Esophagus squamous epithelium (tissue), 5 donors: ENCODE data around the gene GPATCH3. TPM values are rescaled to one million over a fixed set of nuclear protein-coding genes. Genes with fewer than 3 reads are reported as not detected.
A peak's percentile ranks its signal among the peaks of the same experiment; 100 is the strongest.

Experiments used
- DNase-seq: peaks from one replicate; lab custom pipeline; 2025; lab: John Stamatoyannopoulos, UW
- H3K27ac ChIP-seq, 4 donors: fragments of 200-600 bp; sonication (generic); one replicate each; pipeline ENCODE4 v1.5.1; 2016 to 2019; ENCODE audit warnings: mild to moderate bottlenecking in 1 of 4
- H3K27me3 ChIP-seq, 4 donors: fragments of 200-600 bp; sonication (generic); 1 replicate in 3 of 4; 2 replicates in 1 of 4; pipeline versions ENCODE4 v1.5.1 to v1.6.0; 2017 to 2021; ENCODE audit warnings: antibody characterized with exemption in 1 of 4
- H3K36me3 ChIP-seq, 3 donors: fragments of 200-600 bp; sonication (generic); one replicate each; pipeline ENCODE4 v1.5.1; 2016 to 2019
- H3K4me1 ChIP-seq, 3 donors: fragments of 200-600 bp; sonication (generic); one replicate each; pipeline ENCODE4 v1.5.1; 2017 to 2019
- H3K4me3 ChIP-seq, 4 donors: fragments of 200-600 bp; sonication (generic); 1 replicate in 3 of 4; 2 replicates in 1 of 4; pipeline ENCODE4 v1.5.1; 2016 to 2019; ENCODE audit warnings: mild to moderate bottlenecking in 2 of 4, moderate library complexity in 1 of 4
- H3K9me3 ChIP-seq, 3 donors: fragments of 200-600 bp; sonication (generic); one replicate each; pipeline ENCODE4 v1.5.1; 2016 to 2019
- POLR2A ChIP-seq, 4 donors: fragments of 450-650 bp; IDR thresholded peaks; one replicate each; pipeline ENCODE4 v1.6.1; 2017; ENCODE audit warnings: antibody characterized with exemption in 4 of 4, mild to moderate bottlenecking in 4 of 4, moderate library complexity in 3 of 4
- WGBS, 2 donors: methylation state at CpG; one replicate each; pipeline ENCODE4 v1.1.5; 2018; 5-methylcytosine and 5-hydroxymethylcytosine counted together
- intact Hi-C: fragments of 100-400 bp; cut with DNase I; formaldehyde crosslinking; loops from one replicate; pipeline ENCODE4 v1.15.0; 2022
- total RNA-seq, 4 donors: library from RNA; depleted of rRNA; stranded (reverse); fragments of >200 nt; gene quantifications; one replicate each; pipeline ENCODE4 v1.1.0, GENCODE V29; 2016
- TF ChIP-seq, protein P1 (sequence below), 6 experiments: fragments of 450-650 bp in 4 of 6; fragments of 200-600 bp in 2 of 6; sonication (generic) in 2 of 6; IDR thresholded peaks; one replicate each; pipeline ENCODE4 v1.5.1; 2016 to 2019; ENCODE audit warnings: antibody characterized with exemption in 6 of 6, mild to moderate bottlenecking in 4 of 6, moderate library complexity in 4 of 6
- donor health status: DM: yes; HTN: yes; CAD: no.

GPATCH3 gene
- total RNA-seq, 4 donors from 2014 or later: 6.9 to 11.2 (median 7.6) TPM

DNA sequence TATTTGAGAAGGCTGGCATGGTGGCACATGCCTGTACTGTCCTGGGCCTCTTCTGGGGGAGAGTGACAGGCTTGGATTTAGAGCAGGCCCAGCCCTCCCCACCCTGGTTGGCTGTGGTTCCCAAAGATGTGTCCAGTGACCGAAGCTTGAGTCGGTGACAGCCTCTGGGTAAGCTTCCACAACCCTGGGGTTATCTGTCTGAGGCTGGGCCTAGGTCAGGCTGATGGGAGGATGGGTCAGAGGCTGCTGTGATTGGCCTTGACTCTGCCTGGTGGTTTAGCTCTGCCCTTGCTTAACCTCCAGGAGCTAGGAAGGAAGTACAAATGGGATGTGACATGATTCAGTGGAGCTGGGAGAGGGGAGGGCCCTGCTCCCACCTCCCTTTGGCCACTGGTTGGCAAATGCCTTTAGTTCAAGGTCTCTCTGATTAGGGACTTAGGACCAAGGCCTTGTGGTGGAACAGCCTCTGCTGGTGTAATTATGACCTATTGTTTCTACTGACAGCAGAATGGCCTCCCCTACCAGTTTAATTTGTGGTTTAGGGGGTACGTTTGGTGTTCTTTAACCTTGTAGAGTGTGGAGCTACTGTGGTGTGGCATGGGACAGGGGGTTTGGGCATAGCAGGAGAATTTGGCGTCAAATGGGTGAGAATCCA lies 37.9 kb upstream of the GPATCH3 start:
- WGBS, 2 donors: 92 to 100% methylated on average over 2 of the region's 4 CpGs
- TF ChIP-seq POLR2A (IDR thresholded peaks at IDR 0.05): no peak
- TF ChIP-seq, protein P1, sequence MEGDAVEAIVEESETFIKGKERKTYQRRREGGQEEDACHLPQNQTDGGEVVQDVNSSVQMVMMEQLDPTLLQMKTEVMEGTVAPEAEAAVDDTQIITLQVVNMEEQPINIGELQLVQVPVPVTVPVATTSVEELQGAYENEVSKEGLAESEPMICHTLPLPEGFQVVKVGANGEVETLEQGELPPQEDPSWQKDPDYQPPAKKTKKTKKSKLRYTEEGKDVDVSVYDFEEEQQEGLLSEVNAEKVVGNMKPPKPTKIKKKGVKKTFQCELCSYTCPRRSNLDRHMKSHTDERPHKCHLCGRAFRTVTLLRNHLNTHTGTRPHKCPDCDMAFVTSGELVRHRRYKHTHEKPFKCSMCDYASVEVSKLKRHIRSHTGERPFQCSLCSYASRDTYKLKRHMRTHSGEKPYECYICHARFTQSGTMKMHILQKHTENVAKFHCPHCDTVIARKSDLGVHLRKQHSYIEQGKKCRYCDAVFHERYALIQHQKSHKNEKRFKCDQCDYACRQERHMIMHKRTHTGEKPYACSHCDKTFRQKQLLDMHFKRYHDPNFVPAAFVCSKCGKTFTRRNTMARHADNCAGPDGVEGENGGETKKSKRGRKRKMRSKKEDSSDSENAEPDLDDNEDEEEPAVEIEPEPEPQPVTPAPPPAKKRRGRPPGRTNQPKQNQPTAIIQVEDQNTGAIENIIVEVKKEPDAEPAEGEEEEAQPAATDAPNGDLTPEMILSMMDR (IDR thresholded peaks at IDR 0.05): no peak
- no peak for DNase-seq
- H3K27ac ChIP-seq: no peak overlapping the region
- H3K27me3 ChIP-seq: no peaks in the 10 kb centered on the region
- no peak overlapping the region for H3K4me3 ChIP-seq
- intact Hi-C loops: no loop called here
- no peaks in the 10 kb centered on the region for H3K4me1 ChIP-seq
- peaks cover 16 to 83% (median 19%) of the 10 kb centered on the region in 3 donors for H3K36me3 ChIP-seq
- H3K9me3 ChIP-seq: no peaks in the 10 kb centered on the region

DNA sequence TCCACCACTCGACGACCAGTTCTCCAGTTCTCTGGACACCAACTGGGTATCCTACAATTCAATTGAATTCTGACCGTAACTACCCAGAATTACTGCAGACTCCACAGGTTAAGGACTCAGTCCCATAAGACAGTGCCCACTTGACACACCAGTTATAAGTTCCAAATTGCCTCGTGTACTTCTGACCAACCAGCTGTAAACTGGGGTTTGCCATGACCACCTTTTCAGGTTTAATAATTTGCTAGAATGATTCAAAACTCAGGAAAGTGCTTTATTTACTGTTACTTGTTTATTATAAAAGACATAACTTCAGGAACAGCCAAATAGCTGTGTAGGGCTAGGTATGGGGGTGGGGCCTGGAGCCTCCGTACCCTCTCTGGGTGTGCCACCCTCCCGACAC lies 36.6 kb upstream of the GPATCH3 start:
- H3K27ac ChIP-seq: no peak overlapping the region
- no peaks in the 10 kb centered on the region for H3K9me3 ChIP-seq
- 85 to 89% methylated on average over 6 of the region's 6 CpGs for WGBS, 2 donors
- no peaks in the 10 kb centered on the region for H3K27me3 ChIP-seq
- no peak overlapping the region for H3K4me3 ChIP-seq
- no peak for TF ChIP-seq POLR2A (IDR thresholded peaks at IDR 0.05)
- TF ChIP-seq, protein P1 (IDR thresholded peaks at IDR 0.05): no peak
- intact Hi-C loops: no loop called here
- H3K36me3 ChIP-seq: peaks cover 4 to 81% (median 16%) of the 10 kb centered on the region in 3 donors
- no peaks in the 10 kb centered on the region for H3K4me1 ChIP-seq
- DNase-seq: no peak

DNA sequence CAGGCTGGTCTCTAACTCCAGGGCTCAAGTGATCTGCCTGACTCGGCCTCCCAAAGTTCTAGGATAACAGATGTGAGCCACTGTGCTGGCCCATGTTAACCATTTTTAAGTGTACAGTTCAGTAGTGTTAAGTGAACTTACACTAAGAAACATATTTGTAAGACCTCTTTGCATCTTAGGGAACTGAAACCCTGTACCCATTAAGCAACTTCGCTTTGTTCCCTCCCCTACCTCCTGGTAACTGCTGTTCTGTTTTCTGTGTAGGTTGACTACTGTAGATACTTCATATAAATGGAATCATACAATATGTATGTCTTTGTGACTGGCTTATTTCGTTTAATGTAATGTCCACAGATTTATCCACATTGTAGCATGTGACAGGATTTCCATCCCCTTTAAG lies 32.3 kb upstream of the GPATCH3 start:
- Histone ChIP-seq H3K27me3 (no peaks in the 10 kb centered on the region), H3K4me1 (no peaks in the 10 kb centered on the region), H3K27ac (no peak overlapping the region), H3K36me3 (peaks cover 0 to 90% (median 8%) of the 10 kb centered on the region in 3 donors), H3K9me3 (no peaks in the 10 kb centered on the region), H3K4me3 (no peak overlapping the region)
- DNase-seq: no peak
- TF ChIP-seq, protein P1 (IDR thresholded peaks at IDR 0.05): no peak
- TF ChIP-seq POLR2A (IDR thresholded peaks at IDR 0.05): no peak
- intact Hi-C loops: no loop called here
- WGBS, 2 donors: 75 to 87% methylated on average over 3 of the region's 3 CpGs

DNA sequence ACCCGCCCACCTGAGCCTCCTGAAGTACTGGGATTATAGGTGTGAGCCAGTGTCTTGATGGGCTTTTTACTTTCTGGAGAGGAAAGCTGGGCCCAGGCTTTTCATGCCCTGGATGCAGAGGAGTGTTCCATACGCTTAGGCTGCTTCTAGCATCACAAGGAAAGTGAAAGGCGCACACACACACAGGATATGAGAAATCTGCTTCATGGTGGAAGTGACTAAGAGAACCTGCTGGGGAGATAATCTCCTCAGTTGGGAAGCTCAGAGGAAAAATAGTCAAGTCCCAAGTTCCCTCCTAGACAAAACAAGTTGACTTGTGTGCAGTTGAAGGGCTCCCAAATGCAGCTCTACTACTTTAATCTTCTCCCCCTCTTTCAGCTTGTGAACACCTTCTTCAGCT lies 23.4 kb upstream of the GPATCH3 start:
- 69 to 88% methylated on average over 2 of the region's 3 CpGs for WGBS, 2 donors
- Histone ChIP-seq H3K36me3 (peaks cover 5 to 53% (median 22%) of the 10 kb centered on the region in 3 donors), H3K27me3 (no peaks in the 10 kb centered on the region), H3K4me1 (peaks cover 0 to 29% (median 17%) of the 10 kb centered on the region in 3 donors), H3K27ac (no peak overlapping the region), H3K9me3 (no peaks in the 10 kb centered on the region), H3K4me3 (no peak overlapping the region)
- TF ChIP-seq, protein P1 (IDR thresholded peaks at IDR 0.05): no peak
- no peak for TF ChIP-seq POLR2A (IDR thresholded peaks at IDR 0.05)
- DNase-seq: no peak
- intact Hi-C loops: no loop called here

DNA sequence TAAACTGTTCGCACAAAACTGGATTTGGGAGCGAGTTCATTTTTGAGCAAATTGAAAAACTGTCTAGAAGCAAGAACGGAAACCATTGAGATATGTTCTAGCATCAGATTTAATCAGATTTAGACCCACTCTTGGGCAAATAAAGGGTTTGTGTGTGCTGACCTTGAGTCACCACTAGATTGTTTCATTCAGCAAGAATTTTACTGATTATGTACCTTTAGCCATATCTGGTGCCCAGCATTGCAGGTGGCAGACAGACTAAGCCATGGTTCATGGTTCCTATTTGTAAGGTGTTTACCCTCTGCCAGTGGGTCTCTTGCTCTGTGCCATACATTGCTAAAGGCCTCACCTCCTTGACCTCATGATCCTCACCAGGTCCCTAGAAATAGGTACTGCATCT lies 22.6 kb upstream of the GPATCH3 start:
- H3K4me1 ChIP-seq: peaks cover 0 to 29% (median 17%) of the 10 kb centered on the region in 3 donors
- no peak overlapping the region for H3K27ac ChIP-seq
- H3K27me3 ChIP-seq: no peaks in the 10 kb centered on the region
- WGBS, 2 donors: 54 to 85% methylated on average over 2 to 3 of the region's 3 CpGs
- TF ChIP-seq, protein P1 (IDR thresholded peaks at IDR 0.05): no peak
- TF ChIP-seq POLR2A (IDR thresholded peaks at IDR 0.05): no peak
- H3K4me3 ChIP-seq: peak overlapping the region in 2 of 4 donors; percentile 97 to 99
- DNase-seq: no peak
- intact Hi-C loops: no loop called here
- peaks cover 5 to 45% (median 22%) of the 10 kb centered on the region in 3 donors for H3K36me3 ChIP-seq
- no peaks in the 10 kb centered on the region for H3K9me3 ChIP-seq
